Measurements from ENCODE around the gene ATF1.

DNA sequence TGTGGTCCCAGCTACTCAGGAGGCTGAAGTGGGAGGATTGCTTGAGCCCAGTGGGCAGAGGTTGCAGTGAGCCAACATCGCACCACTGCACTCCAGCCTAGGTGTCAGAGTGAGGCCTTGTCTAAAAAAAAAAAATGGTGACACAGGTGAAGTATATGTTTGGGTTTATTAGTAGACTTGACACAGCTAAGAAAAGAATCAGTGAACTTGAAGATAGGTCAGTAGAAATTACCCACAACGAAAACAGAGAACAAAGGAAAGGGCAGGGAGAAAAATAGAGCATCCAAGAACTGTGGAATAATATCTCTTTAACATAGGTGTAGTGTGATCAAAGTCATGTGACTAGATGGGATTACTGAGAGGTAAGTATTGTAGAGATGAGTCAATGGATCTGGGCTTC is 23.7 kb downstream of the ATF1 start:
- TF ChIP-seq, protein P1, sequence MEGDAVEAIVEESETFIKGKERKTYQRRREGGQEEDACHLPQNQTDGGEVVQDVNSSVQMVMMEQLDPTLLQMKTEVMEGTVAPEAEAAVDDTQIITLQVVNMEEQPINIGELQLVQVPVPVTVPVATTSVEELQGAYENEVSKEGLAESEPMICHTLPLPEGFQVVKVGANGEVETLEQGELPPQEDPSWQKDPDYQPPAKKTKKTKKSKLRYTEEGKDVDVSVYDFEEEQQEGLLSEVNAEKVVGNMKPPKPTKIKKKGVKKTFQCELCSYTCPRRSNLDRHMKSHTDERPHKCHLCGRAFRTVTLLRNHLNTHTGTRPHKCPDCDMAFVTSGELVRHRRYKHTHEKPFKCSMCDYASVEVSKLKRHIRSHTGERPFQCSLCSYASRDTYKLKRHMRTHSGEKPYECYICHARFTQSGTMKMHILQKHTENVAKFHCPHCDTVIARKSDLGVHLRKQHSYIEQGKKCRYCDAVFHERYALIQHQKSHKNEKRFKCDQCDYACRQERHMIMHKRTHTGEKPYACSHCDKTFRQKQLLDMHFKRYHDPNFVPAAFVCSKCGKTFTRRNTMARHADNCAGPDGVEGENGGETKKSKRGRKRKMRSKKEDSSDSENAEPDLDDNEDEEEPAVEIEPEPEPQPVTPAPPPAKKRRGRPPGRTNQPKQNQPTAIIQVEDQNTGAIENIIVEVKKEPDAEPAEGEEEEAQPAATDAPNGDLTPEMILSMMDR (IDR thresholded peaks at IDR 0.05; ENCODE audit: low read length) = no peak
- no peak for TF ChIP-seq EZH2 (IDR thresholded peaks at IDR 0.05; ENCODE audit: borderline replicate concordance, low read length)

Measured in OCI-LY1 (cell line).